OCI-LY1 (cell line): ENCODE data around the gene PCGF5.

Source experiments
- EZH2 ChIP-seq: fragments of 200-600 bp; sonication (generic), shearing (Covaris generic); IDR thresholded peaks from 2 replicates; pipeline ENCODE4 v1.8.0; 2017; ENCODE audit warnings: borderline replicate concordance, mixed run types, mild to moderate bottlenecking, antibody characterized with exemption, low read length, moderate library complexity, mixed read lengths
- TF ChIP-seq, protein P1 (sequence below): fragments of 200-600 bp; sonication (generic), shearing (Covaris generic); IDR thresholded peaks from 2 replicates; pipeline ENCODE4 v1.5.1; 2017; ENCODE audit warnings: mild to moderate bottlenecking, antibody characterized with exemption, low read length, moderate library complexity, mixed read lengths

DNA sequence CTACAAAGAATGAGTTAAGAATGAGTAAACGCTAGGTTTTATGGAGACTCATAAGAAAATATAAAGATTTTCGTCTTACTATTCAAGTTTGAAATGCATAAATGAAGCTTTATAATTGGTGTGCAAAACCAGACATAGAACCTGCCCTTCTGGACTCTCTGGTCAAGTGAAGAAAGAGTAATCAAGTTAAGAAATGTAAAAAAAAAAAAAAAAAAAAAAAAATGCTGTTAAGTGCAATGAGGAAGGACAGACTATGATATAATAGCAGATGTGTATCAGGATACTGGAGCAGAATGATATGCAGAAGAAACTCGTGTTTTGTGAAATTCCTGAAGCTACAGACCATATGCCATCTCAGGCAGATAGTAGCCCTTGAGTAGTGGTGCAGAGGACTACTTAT is 5.6 kb downstream of the PCGF5 start:
- TF ChIP-seq, protein P1, sequence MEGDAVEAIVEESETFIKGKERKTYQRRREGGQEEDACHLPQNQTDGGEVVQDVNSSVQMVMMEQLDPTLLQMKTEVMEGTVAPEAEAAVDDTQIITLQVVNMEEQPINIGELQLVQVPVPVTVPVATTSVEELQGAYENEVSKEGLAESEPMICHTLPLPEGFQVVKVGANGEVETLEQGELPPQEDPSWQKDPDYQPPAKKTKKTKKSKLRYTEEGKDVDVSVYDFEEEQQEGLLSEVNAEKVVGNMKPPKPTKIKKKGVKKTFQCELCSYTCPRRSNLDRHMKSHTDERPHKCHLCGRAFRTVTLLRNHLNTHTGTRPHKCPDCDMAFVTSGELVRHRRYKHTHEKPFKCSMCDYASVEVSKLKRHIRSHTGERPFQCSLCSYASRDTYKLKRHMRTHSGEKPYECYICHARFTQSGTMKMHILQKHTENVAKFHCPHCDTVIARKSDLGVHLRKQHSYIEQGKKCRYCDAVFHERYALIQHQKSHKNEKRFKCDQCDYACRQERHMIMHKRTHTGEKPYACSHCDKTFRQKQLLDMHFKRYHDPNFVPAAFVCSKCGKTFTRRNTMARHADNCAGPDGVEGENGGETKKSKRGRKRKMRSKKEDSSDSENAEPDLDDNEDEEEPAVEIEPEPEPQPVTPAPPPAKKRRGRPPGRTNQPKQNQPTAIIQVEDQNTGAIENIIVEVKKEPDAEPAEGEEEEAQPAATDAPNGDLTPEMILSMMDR = no peak
- no peak for TF ChIP-seq EZH2
